Ascending aorta (tissue), 2 donors: ENCODE data around the gene NUFIP2. TPM values are rescaled to one million over a fixed set of nuclear protein-coding genes. Genes with fewer than 3 reads are reported as not detected.

ENCODE experiments used
- DNase-seq, 2 donors: peaks; one replicate each; pipeline ENCODE4 v3.0.0-alpha.2; 2019; ENCODE audit warnings: low spot score in 2 of 2
- H3K27ac ChIP-seq, 2 donors: fragments of 200-600 bp; sonication (generic); one replicate each; pipeline ENCODE4 v1.5.1; 2016 to 2017; ENCODE audit warnings: mild to moderate bottlenecking in 1 of 2
- H3K27me3 ChIP-seq: fragments of 200-600 bp; sonication (generic); one replicate; pipeline ENCODE4 v1.5.1; 2017
- H3K36me3 ChIP-seq, 2 donors: fragments of 200-600 bp; sonication (generic); one replicate each; pipeline ENCODE4 v1.5.1; 2016
- H3K4me1 ChIP-seq, 2 donors: fragments of 200-600 bp; sonication (generic); one replicate each; pipeline ENCODE4 v1.5.1; 2016 to 2017; ENCODE audit warnings: mild to moderate bottlenecking in 1 of 2
- H3K4me3 ChIP-seq, 2 donors: fragments of 200-600 bp; sonication (generic); one replicate each; pipeline ENCODE4 v1.5.1; 2016 to 2017; ENCODE audit warnings: mild to moderate bottlenecking in 1 of 2
- H3K9me3 ChIP-seq, 2 donors: fragments of 200-600 bp; sonication (generic); one replicate each; pipeline ENCODE4 v1.5.1; 2016
- CTCF ChIP-seq, 3 experiments: fragments of 200-600 bp in 2 of 3; fragments of 450-650 bp in 1 of 3; sonication (generic) in 2 of 3; IDR thresholded peaks; one replicate each; pipeline ENCODE4 v1.5.1; 2016 to 2019; ENCODE audit warnings: antibody characterized with exemption in 3 of 3, mild to moderate bottlenecking in 1 of 3, moderate library complexity in 1 of 3
- intact Hi-C: fragments of 100-400 bp; cut with DNase I; formaldehyde crosslinking; loops from one replicate; pipeline ENCODE4 v1.15.1; 2023
- total RNA-seq: library from RNA; depleted of rRNA; stranded (reverse); fragments of >200 nt; gene quantifications from one replicate; pipeline ENCODE4 v1.1.0, GENCODE V29; 2016

The NUFIP2 gene
- total RNA-seq, 1 donor from 2014 or later, result 11.0 TPM

DNA sequence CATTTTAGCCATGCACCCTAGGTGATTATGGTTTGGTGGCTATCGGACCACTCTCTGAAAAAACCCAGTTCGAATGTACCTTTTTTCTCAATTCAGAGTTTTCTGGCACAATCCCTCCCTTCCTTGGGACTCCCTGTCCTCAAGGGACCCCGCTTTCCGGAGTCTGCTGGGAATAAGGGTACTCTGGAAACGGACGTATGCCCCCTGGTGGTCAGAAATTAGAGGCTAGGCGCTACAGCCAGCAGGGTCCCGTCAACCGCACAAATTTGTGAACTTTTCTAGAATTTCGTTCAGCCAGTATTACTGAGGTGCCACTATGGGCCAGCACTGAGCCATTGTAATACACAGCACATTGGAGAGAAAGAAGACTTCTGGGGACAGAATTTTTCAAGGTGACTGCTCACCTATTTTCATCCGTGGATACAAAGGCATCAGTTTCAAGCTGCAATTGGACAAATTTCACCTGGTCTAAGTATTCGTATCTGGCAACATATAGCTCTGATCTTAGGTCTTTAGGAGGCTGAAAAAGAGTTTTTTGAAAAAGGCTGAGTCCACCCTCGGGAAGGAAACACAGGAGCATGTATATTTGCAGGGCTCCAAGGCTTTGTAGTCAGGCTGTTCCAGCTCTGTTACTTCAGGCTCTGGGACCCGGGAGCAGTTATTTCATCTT lies 74.4 kb downstream of the NUFIP2 start:
- no peak overlapping the region for H3K4me3 ChIP-seq
- DNase-seq, result peak in 1 of 2 donors; percentile 89
- H3K9me3 ChIP-seq, result no peaks in the 10 kb centered on the region
- H3K36me3 ChIP-seq, result no peaks in the 10 kb centered on the region
- intact Hi-C loops, result loop anchor here (1.0 kb wide), 3 partner anchors 39 to 72 kb away; partner anchors contain the start of gene MYO18A
- peaks cover 3 to 10% of the 10 kb centered on the region in 2 donors for H3K4me1 ChIP-seq
- no peak overlapping the region for H3K27ac ChIP-seq
- peak; percentile 89 to 98 (median 97) for TF ChIP-seq CTCF (IDR thresholded peaks at IDR 0.05)
- H3K27me3 ChIP-seq, result no peaks in the 10 kb centered on the region

DNA sequence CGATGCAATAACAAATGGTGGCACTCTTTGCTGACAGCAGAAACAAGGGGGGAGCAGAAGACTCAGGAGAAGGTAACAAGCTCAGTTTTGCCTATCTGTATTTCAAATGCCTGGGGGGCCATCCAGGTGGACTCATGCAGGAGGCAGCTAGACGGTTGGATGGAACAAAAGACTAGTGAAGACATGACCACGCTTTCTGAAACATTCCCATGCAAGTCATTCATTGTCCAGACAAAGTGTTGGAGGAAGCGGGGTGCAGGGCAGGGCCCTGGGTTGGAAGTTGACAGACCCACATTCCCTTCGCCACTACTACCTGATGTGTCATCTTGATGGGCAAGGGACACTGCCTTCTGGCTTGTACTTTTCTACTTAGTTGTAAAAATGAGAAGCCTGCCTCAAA lies 77.1 kb downstream of the NUFIP2 start:
- no peak for DNase-seq
- Histone ChIP-seq H3K9me3 (no peaks in the 10 kb centered on the region), H3K27me3 (no peaks in the 10 kb centered on the region), H3K36me3 (no peaks in the 10 kb centered on the region), H3K27ac (no peak overlapping the region), H3K4me3 (no peak overlapping the region), H3K4me1 (peaks cover 3 to 10% of the 10 kb centered on the region in 2 donors)
- no peak for TF ChIP-seq CTCF (IDR thresholded peaks at IDR 0.05)
- intact Hi-C loops, result no loop called here

DNA sequence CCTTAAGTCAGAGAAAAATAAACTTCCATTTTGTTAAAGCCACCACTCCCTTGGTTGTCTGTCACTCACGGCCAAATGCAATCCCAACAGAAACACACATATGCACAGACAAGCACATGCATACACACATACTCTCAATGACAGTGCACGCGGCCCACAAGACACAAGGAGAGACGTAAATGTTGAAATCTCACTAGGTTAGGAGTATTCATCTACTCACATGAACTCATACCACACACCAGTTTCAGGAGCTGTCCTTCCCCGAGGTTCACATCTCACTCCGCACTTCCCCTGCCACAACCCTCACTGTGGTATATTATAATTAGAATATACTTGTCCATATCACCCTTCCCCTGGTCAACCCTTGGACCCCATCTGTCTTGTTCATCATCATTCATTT lies 77.8 kb downstream of the NUFIP2 start:
- no peak overlapping the region for H3K4me3 ChIP-seq
- no peak for TF ChIP-seq CTCF (IDR thresholded peaks at IDR 0.05)
- DNase-seq, result no peak
- no peaks in the 10 kb centered on the region for H3K27me3 ChIP-seq
- intact Hi-C loops, result no loop called here
- H3K4me1 ChIP-seq, result peaks cover 3 to 10% of the 10 kb centered on the region in 2 donors
- H3K36me3 ChIP-seq, result no peaks in the 10 kb centered on the region
- no peaks in the 10 kb centered on the region for H3K9me3 ChIP-seq
- H3K27ac ChIP-seq, result no peak overlapping the region

DNA sequence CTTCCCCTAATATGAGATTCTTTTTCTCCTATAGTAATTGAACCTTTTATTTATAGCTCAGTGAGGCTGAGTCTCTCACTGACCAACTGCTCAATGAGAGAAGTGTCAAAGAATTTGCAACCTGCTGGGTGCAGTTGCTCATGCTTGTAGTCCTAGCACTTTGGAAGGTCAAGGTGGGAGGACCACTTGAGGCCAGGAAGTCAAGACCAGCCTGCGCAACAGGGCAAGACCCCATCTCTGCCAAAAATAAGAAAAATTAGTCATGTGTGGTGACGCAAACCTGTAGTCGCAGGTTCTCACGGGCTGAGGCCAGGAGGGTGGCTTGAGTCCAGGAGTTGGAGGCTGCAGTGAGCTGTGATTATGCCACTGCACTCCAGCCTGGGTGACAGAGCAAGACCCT lies 78.2 kb downstream of the NUFIP2 start:
- intact Hi-C loops, result no loop called here
- Histone ChIP-seq H3K4me1 (peaks cover 3 to 10% of the 10 kb centered on the region in 2 donors), H3K9me3 (no peaks in the 10 kb centered on the region), H3K4me3 (no peak overlapping the region), H3K36me3 (no peaks in the 10 kb centered on the region), H3K27me3 (no peaks in the 10 kb centered on the region), H3K27ac (no peak overlapping the region)
- TF ChIP-seq CTCF (IDR thresholded peaks at IDR 0.05), result no peak
- DNase-seq, result peak in 1 of 2 donors; percentile 76

- no peak for TF ChIP-seq CTCF (IDR thresholded peaks at IDR 0.05)
- intact Hi-C loops, result no loop called here
- Histone ChIP-seq H3K9me3 (no peaks in the 10 kb centered on the region), H3K36me3 (no peaks in the 10 kb centered on the region), H3K4me3 (no peak overlapping the region), H3K4me1 (peaks cover 3 to 10% of the 10 kb centered on the region in 2 donors), H3K27ac (no peak overlapping the region), H3K27me3 (no peaks in the 10 kb centered on the region)
- no peak for DNase-seq
These were observed 78.8 kb downstream of the NUFIP2 start for GRCh38 chr17:29215174-29215573.
